ENCODE measurements around the gene OR2A25.

The OR2A25 gene

DNA sequence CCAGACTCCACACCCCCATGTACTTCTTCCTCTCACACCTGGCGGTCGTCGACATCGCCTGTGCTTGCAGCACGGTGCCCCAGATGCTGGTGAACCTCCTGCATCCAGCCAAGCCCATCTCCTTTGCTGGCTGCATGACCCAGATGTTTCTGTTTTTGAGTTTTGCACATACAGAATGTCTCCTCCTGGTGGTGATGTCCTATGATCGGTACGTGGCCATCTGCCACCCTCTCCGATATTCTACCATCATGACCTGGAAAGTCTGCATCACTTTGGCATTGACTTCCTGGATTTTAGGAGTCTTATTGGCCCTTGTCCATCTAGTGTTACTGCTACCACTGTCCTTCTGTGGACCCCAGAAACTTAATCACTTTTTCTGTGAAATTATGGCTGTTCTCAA lies 4.8 kb downstream of the OR2A25 start:
- no peak for DNase-seq (ENCODE audit: low read depth)

DNA sequence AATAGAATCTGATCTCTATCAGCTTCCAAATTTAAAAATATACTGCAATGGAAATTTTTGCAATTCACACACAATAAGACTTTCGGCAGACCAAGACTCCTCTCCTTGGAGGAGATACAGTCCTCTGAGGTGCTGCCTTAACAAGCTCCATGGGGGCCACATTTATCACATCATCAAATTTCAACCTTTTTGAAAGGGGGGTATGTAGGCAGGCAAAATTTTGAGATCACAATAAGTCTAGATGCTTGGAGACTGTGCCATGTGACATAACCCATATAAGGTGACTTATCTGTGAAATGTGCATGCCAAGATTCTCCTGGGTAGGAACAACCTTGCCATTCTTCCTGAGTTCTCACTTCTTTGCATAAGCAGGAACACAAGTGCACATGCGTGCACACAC lies 16.4 kb downstream of the OR2A25 start, which contains the start of gene OR2A12:
Gene OR2A12, plus strand, starts transcription at position 301 of the 400 bp plus-strand sequence. CDS start 8,830 bp downstream, outside the sequence.
- DNase-seq (ENCODE audit: low read depth): no peak

DNA sequence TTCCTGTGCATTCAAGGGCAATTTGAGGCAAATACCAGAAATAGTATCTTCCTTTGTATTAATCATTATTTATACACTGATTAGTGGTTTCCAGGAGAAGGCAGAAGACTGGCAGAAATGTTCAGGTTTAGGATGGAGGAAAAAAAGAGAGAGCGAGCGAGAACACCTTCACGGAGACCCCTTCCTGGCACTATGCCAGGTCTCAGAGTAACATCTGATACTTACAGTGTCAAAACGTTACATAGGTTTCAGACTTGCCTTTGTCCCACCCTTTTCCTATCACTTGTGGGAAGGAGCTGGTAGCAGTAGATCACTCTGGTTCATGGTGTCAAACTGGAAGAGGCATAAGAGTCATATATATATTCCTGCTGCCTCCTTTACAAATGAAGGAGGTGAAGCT lies 17.1 kb downstream of the OR2A25 start:
- no peak for DNase-seq (ENCODE audit: low read depth)

DNA sequence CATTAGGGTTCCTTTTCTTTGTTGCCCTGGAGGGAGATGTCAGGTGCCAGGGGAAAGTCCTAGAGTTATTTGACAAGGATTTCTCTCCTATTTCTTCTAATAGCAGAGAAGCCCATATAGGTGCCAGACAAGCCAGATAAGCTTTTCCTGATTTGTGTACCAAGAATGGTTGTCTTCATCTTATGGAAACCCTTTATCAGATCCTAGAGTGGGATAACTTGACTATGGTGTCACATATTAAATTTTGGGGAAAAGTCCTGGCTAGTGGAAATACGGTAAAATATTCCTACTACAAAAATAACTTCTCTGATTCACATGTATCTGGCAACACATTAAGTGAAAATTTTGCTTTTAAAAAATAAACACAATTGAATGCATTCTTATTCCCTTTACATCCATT lies 17.6 kb downstream of the OR2A25 start:
- no peak for DNase-seq (ENCODE audit: low read depth)

- no peak for DNase-seq (ENCODE audit: low read depth)
These were observed 21.1 kb downstream of the OR2A25 start for GRCh38 chr7:144090667-144091066.

DNA sequence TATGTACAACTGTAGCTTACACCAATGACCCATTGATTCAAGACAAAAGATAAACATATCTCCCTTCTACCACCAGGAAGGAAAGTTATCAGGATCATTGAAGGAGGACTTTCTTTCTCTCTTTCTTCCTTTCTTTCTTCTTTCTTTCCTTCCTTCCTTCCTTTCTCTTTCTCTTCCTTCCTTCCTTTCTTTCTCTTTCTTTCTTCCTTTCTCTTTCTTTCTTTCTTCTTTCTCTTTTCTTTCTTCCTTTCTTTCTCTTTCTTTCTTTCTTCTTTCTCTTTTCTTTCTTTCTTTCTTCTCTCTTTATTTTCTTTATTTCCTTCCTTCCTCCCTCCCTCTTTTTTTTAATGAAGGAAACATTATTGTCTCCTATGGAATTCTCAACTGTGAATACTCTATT lies 29.2 kb downstream of the OR2A25 start:
- DNase-seq (ENCODE audit: low read depth): no peak

- DNase-seq (ENCODE audit: low read depth): no peak
These were observed 31.0 kb downstream of the OR2A25 start for GRCh38 chr7:144100607-144101006.

- DNase-seq (ENCODE audit: low read depth): no peak
These were observed 32.4 kb downstream of the OR2A25 start for GRCh38 chr7:144102041-144102440.

GRCh38 chr7:144105211-144105610 lies 35.6 kb downstream of the OR2A25 start:
- no peak for DNase-seq (ENCODE audit: low read depth)

- no peak for DNase-seq (ENCODE audit: low read depth)
These were observed 39.7 kb downstream of the OR2A25 start, which contains the start of gene OR2A2 for GRCh38 chr7:144109283-144109682. Gene OR2A2, plus strand, starts transcription at chr7:144109583. Its CDS starts 0 bp downstream, at chr7:144109583.

DNA sequence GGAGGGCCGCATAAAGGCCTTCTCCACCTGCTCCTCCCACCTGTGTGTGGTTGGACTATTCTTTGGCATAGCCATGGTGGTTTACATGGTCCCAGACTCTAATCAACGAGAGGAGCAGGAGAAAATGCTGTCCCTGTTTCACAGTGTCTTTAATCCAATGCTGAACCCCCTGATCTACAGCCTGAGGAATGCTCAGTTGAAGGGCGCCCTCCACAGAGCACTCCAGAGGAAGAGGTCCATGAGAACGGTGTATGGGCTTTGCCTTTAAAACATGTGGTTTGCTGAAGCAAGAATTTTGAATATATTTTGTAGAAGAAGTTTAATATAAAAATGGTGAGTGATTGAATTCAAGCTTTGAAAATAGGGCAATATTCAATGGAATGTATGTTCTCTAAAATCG lies 40.7 kb downstream of the OR2A25 start:
- DNase-seq (ENCODE audit: low read depth): no peak

- DNase-seq (ENCODE audit: low read depth): no peak
These were observed 44.0 kb downstream of the OR2A25 start for GRCh38 chr7:144113651-144114050.

DNA sequence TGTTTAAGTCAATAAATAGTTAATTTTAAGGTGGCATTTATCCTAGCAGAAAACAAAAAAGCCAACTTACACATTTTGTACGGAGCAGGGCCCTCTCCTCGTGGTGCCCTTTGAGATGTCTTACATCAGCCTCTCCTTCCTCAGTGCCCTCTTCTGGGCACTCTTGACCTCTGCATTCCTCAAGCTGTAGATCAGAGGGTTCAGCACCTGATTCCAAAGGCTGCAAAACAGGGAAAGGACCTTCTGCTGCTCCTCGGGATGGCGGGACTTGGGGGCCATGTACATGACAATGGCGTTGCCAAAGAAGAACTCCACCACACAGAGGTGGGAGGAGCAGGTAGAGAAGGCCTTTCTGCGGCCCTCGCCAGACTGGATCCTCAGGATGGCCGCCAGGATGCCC lies 48.7 kb downstream of the OR2A25 start:
- no peak for DNase-seq (ENCODE audit: low read depth)

DNA sequence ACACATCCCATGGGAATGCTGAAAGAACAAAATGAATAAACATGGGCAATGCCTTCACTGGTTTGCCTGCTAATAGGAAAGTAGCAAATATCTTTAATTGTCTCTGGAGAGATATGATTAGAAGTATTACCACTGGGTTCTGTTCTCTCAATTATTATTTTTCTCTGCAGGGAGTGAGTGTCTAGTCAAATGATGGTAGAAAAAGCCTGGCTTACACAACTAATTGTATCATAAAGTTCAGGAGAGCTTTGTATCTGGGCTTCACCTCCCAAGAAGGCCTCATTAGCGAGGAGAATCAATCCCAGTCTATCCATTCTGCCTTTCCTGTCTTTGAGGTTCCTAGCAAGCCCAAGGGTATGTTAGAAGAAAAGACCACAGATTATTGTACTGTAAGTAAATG lies 53.3 kb downstream of the OR2A25 start, which contains the start of gene OR2A14:
Gene OR2A14, plus strand, starts transcription at position 301 of the 400 bp plus-strand sequence. CDS start 5,937 bp downstream, outside the sequence.
- no peak for DNase-seq (ENCODE audit: low read depth)

Data from fibroblast of the conjunctiva (primary cell).